GM10847 (cell line): Measurements from ENCODE around the gene RFX1.

ENCODE experiments used
- POLR2A ChIP-seq: IDR thresholded peaks from 2 replicates; pipeline ENCODE4 v1.6.1; 2011; ENCODE audit not compliant: insufficient read length; ENCODE audit errors: extremely low read depth

RFX1 gene

DNA sequence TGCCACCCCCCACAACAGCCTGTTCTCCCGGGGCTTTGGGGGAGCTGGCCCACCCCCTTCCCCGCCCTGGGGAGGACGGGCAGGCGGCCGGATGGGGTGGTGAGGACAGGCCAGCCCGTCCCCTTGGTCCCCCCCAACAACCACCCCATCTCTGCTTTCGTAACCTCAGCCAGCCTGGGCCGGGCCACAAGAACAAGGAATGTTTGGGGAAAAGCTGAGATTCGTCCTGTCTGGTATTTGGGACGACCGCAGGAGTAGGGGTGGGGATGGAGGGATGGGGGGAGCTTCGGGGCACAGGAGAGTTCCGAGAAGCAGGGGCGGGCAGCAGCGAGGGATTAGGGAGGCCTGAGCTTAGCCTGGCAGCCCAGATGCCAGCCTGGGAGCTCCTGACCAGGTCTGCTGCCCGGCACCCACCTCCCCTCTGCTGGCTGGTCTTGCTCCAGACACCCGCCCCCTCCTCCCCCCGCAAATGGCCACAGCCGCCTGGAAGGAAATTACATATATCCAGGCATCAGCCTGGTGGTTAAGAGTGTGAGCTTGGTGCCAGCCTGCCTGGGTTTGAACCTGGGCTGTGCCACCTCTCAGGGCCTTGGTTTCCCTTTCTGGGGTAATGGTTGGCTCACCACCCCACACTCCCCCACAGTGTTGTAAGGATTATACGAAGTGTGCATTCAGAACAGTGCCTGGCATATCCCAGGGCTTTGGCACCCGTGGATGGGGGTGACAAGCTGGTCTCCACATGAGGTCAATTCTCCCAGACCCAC lies 67.6 kb downstream of the RFX1 start, which contains the start of gene PODNL1:
Gene PODNL1, minus strand, starts transcription at position 117 of the 764 bp plus-strand sequence. CDS start 236 bp downstream, outside the sequence.
- TF ChIP-seq POLR2A = no peak

DNA sequence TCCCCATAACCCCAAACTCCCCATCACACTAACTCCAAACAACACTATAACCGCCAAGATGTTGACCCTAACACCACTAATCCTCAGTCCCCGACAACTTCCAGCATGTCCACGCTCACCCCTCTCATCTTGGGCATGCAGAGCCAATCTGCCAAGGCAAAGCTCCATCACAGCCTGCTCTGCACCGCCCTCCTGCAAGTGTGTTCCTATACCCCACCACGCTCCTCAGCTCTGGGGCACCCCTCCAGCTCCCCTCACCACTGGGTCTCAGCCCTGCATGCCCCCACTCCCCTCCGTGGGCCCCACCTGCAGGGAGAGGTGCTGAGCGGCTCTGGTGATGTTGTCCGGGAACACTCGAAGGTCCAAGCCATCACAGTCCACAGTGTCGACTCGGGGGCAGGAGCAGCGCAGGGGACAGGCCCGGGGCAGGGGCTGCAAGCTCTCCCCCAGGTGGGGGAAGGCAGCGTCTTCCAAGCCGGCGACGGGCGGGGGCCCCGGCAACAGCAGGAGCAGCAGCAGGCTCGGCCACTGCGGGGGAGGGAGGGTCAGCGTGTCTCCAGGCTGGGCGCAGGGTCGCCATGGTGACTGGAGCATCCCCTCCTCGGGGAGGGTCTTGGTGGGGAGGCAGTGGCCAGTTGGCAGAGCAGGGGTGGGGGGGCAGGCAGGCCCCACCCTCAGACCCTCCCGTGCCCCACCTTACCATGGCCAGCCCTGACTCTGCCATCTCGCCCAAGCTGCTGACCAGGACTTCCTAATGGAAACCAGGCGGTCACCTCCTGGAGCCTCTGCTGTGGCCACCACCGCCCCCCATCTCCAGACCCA lies 68.4 kb downstream of the RFX1 start:
- TF ChIP-seq POLR2A = no peak

DNA sequence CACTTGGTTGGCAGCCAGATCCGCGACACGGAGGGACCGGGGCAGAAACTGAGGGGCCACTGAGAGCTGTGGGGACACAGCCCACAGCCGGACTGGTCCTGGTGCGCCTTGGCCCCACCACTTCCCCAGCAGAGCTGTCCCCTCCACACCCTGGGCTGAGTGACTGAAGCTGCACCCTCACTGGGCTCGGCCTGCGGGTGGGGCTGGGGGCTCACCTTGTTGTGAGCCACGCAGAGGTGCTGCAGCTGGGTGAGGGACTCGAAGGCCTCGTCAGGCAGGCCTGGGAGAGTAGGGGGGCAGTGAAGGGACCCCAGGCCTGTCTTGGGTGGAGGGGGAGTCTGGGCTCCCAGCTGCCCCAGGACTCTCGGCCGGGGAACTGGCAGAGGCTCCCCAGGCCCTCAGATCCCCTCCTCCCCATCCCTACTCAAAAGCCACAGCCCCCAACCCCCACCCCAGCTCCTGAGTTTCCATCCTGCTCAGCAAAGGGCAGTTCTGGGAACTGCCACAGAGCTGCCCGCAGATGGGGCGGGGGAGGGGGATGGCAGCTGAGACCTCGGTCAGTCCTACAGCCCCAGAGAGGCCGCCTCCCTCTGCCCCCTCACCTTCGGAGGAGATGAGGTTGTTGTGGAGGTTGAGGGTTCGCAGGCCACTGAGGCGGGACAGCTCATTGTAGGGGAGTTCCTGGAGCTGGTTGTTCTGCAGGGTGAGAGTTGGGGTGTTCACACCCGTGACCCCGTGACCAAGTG lies 70.2 kb downstream of the RFX1 start:
- TF ChIP-seq POLR2A = no peak

DNA sequence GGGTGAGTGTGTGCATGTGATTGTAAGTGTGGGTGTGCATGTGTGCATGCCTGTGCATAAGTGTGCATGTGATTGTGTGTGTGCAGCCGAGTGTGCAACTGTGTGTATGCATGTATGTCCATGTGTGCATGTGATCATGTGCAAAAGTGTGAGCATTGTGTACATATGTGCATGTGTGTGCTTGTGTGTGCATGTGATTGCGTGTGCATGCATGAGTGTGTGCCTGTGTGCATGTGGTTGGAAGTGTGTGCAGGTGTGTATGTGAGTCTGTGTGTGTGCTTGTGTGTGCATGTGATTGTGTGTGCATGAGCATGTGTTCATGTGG lies 71.4 kb downstream of the RFX1 start:
- no peak for TF ChIP-seq POLR2A

DNA sequence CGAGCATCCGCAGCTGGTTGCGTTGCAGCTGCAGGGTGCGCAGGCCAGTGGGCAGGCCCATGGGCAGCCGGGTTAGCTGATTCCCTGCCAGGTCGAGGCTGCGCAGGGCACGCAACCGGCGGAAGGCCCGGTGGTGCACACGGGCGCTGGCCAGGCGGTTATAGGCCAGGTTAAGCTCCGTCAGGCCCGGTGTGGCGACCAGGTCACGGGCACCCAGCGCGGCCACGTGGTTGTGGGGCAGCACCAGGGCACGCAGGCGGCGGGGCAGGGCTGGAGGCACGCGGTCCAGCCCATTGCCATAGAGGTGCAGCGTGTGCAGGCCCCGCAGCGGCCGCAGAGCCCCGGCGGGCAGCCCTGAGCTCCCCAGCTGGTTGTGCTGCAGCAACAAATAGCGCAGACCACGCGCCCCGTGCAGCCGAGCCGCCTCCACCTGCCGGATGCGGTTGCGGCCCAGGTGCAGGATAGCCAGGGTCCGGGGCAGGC lies 73.2 kb downstream of the RFX1 start:
- TF ChIP-seq POLR2A = no peak

DNA sequence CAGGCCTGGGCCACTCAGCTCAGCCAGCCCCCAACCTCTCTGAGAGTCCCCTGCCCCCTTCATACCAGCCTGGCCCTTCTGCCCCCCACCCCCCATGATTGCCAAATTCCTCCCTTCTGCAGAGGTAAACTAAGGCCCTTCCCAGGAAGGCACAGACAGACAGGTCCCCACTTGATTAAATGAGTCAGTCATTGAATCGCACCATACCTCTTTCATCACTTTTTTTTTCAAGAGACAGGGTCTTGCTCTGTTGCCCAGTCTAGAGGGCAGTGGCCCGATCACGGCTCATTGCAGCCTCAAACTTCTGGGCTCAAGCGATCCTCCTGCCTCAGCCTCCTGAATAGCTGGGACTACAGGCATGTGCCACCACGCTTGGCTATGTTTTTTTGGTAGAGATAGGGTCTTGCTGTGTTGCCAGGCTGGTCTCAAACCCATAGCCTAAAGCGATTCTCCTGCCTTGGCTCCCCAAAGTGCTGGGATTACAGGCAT lies 73.9 kb downstream of the RFX1 start:
- no peak for TF ChIP-seq POLR2A

DNA sequence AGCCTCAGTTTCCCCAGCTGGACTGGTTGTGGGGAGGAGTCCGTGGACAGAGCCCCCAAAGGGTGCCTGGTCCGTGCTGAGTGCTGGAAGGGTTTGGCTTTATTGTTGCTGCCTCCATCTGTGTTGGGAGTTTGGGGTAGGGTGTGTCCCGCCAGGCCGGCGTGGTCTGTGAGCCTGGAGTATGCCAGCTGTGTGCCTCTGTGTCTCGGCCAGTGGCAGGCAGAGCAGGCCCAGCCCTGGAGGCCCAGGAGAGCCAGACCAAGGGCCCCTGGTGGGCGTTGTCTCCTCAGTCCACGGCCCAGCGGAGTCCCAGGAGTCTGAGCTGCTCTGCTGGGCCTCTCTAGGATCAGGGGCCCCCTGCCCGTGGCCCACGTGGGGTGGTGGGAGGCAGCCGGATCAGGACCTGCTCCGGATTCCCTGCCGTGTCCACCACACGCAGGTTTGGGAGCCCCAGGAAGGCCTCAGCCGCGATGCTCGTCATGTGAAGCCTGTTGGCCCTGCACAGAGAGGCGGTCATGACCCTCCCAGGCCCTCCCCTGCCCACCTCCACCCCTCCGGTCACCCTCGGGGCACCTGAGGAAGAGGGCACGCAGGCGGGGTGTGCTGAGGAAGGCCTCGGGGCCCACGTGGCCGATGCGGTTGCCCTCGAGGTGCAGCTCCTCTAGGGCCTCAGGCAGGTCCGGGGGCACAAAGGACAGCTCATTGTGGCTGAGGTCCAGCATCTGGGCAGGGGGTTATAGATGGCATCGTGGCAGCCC lies 74.5 kb downstream of the RFX1 start:
- TF ChIP-seq POLR2A = no peak

DNA sequence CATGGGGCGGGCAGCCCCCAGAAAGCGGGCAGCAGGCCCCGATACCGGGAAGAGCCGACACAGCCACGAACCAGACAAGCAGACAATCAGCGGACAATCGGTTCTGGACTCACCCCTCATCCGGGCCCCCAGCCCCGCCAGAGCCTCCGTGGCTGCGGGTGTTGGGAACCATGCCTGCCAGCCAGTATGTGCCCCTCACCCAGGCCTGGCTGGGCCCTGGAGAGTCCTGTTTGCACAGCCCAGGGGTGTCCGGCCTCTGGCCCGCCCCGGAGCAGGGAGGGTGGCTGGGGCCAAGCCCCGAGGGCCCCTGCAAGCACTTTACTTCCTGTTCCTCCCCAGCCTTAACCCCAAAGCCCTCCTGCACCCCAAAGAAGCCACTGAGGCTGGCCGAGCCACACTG lies 75.7 kb downstream of the RFX1 start:
- TF ChIP-seq POLR2A = no peak

DNA sequence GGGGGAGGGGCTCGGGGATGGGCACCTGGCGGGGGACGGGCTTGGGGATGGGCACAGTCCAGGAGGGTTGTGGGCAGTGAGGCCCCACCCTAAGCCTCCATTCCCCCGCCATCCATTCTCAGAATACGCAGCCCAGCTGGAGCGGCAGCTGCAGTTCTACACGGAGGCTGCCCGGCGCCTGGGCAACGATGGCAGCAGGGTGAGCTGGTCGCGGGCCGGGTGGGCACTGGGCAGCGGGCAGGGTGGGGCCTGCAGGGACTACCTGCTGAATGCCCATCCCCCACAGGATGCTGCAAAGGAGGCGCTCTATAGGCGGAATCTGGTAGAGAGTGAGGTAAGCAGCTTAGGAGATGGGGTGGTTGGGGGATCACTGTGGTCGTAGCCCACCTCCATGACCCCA lies 76.2 kb downstream of the RFX1 start:
- no peak for TF ChIP-seq POLR2A

DNA sequence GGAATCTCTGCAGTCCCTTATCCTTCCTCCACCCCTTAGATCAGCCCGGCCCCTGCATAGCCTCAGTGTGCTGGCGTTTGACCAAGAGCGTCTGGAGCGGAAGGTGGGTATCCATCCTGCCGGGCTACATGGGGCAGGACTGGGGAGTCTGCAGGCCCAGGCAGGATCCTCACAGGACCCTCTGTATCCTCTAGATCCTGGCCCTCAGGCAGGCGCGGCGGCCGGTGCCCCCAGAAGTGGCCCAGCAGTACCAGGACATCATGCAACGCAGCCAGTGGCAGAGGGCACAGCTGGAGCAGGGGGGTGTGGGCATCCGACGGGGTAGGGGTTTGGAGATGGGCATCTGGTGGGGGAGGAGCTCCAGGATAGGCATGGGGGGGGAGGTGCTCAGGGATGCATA lies 76.8 kb downstream of the RFX1 start:
- no peak for TF ChIP-seq POLR2A

DNA sequence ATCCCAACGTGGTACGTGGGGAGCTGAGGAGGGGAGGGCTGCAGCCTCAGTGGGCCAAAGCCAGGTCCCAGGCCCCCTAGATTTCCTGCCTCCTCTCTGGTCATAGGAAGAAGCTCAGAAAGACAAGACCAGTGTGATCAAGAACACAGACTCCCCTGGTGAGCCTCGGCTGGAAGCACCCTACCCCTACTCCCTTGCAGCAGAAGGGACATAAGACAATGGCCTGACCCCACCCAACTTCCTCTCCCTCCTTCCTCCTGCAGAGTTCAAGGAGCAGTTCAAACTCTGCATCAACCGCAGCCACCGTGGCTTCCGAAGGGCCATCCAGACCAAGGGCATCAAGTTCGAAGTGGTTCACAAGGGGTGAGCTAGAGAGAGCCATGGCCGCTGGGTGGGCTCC lies 79.4 kb downstream of the RFX1 start:
- no peak for TF ChIP-seq POLR2A

DNA sequence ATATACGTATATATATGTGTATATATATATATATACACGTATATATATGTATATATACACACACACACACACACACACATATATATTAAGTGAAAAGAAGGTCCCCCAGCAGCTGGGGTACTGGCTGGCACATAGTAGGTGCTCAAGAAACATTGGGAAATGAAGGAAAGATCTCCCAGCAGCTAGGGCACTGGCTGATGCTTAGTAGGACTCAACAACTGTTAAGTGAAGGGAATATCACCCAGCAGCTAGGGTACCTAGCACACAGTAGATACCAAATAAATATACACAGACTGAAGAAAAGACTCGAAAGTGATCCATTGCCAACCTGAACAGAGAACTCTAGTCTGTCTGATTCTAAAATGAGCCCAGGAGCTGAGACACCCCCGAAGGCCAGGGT lies 80.1 kb downstream of the RFX1 start:
- TF ChIP-seq POLR2A = no peak

DNA sequence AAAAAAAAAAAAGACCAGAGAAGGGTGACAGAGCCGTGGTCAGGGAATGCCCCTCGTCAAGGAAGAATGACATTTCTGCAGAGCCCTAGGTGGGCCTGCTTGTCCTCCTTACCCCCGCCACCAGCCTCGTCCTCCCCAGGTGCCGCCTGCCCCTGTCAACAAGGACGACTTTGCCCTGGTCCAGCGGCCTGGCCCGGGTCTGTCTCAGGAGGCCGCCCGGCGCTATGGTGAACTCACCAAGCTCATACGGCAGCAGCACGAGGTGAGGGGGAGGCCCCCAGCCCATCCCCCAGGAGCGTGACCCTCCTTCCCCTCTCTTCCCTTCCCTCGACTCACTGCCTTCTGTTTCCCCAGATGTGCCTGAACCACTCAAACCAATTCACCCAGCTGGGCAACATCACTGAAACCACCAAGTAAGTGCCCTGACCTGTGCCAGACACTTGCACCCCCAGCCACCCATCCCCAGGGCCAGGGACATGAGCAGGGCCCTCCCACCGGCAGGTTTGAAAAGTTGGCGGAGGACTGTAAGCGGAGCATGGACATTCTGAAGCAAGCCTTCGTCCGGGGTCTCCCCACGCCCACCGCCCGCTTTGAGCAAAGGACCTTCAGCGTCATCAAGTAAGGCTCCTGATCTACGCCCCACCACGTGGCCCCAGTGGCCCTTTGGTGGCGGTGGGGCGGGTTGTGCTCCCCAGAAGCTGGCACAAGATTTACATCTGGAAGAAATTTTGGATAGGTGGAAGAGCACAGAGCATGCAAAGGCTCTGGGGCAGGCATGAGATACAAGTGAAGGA lies 82.7 kb downstream of the RFX1 start:
- no peak for TF ChIP-seq POLR2A
